ENCODE results near the gene SPSB2.
A peak's percentile ranks its signal among the peaks of the same experiment; 100 is the strongest.
"Not testable (repeated sequence)": the region's sequence is repeated elsewhere in the genome, so short reads cannot be mapped to it uniquely, and the experiment has no call there.

SPSB2 gene

GRCh38 chr12:6871052-6871957 lies 1.8 kb downstream of the SPSB2 start:
- Histone ChIP-seq H3K9me2 (replicated peaks; ENCODE audit: insufficient read depth, low read length) (no peaks in the 10 kb centered on the region), H3K27ac (ENCODE audit: low read length) (peak overlapping the region; percentile 33; the same call in 1 of the 2 replicates), H2AFZ (ENCODE audit: low read length) (no peak overlapping the region), H3K79me2 (ENCODE audit: low read length) (peaks cover 50% of the 10 kb centered on the region), H3K9ac (ENCODE audit: low read length) (no peak overlapping the region; the same call in 1 of the 2 replicates), H4K20me1 (ENCODE audit: insufficient read depth, low read length) (peaks cover 23% of the 10 kb centered on the region), H3K27me3 (replicated peaks; ENCODE audit: insufficient read depth, low read length) (no peaks in the 10 kb centered on the region), H3K9me3 (replicated peaks; ENCODE audit: insufficient read depth, low read length) (no peaks in the 10 kb centered on the region), H3K36me3 (replicated peaks; ENCODE audit: insufficient read depth, low read length) (peaks cover 4% of the 10 kb centered on the region), H3K4me1 (ENCODE audit: low read length) (peaks cover 36% of the 10 kb centered on the region), H3F3A (ENCODE audit: insufficient read depth, low read length) (peaks cover 49% of the 10 kb centered on the region), H3K4me3 (ENCODE audit: low read length) (no peak overlapping the region; the same call in 1 of the 2 replicates), H3K4me2 (ENCODE audit: low read depth, low read length) (peak overlapping the region; percentile 99; the same call in 1 of the 2 replicates)
- DNase-seq = peak; percentile 33
- TF ChIP-seq CTCF (IDR thresholded peaks at IDR 0.05; ENCODE audit: low read length) = no peak
- no peak for TF ChIP-seq EZH2phosphoT487 (IDR thresholded peaks at IDR 0.05; ENCODE audit: low read length)
- TF ChIP-seq EZH2 (optimal IDR thresholded peaks at IDR 0.05; ENCODE audit: low read depth, low read length) = no peak

GRCh38 chr12:6870304-6870703 lies 2.8 kb downstream of the SPSB2 start:
- H3K27ac ChIP-seq (ENCODE audit: low read length); H3K4me3 ChIP-seq (ENCODE audit: low read length); H3K9me2 ChIP-seq (replicated peaks; ENCODE audit: insufficient read depth, low read length); H3K4me2 ChIP-seq (ENCODE audit: low read depth, low read length); H3K27me3 ChIP-seq (replicated peaks; ENCODE audit: insufficient read depth, low read length); H3K36me3 ChIP-seq (replicated peaks; ENCODE audit: insufficient read depth, low read length); H2AFZ ChIP-seq (ENCODE audit: low read length); DNase-seq; H3K9ac ChIP-seq (ENCODE audit: low read length); H3K9me3 ChIP-seq (replicated peaks; ENCODE audit: insufficient read depth, low read length): not testable (repeated sequence)
- Histone ChIP-seq H3K79me2 (ENCODE audit: low read length) (peaks cover 50% of the 10 kb centered on the region), H4K20me1 (ENCODE audit: insufficient read depth, low read length) (peaks cover 23% of the 10 kb centered on the region), H3F3A (ENCODE audit: insufficient read depth, low read length) (peaks cover 49% of the 10 kb centered on the region), H3K4me1 (ENCODE audit: low read length) (peaks cover 36% of the 10 kb centered on the region)

- H4K20me1 ChIP-seq (ENCODE audit: insufficient read depth, low read length) = peaks cover 23% of the 10 kb centered on the region
- H3K4me3 ChIP-seq (ENCODE audit: low read length) = peak overlapping the region; percentile 92
- peak overlapping the region; percentile 21; the same call in 1 of the 2 replicates for H3K27ac ChIP-seq (ENCODE audit: low read length)
- H3K4me1 ChIP-seq (ENCODE audit: low read length) = peaks cover 36% of the 10 kb centered on the region
- H3K9me3 ChIP-seq (replicated peaks; ENCODE audit: insufficient read depth, low read length) = no peaks in the 10 kb centered on the region
- H3K79me2 ChIP-seq (ENCODE audit: low read length) = peaks cover 50% of the 10 kb centered on the region
- H2AFZ ChIP-seq (ENCODE audit: low read length) = no peak overlapping the region
- H3K27me3 ChIP-seq (replicated peaks; ENCODE audit: insufficient read depth, low read length) = no peaks in the 10 kb centered on the region
- H3K9ac ChIP-seq (ENCODE audit: low read length) = peak overlapping the region; percentile 99; the same call in 1 of the 2 replicates
- H3K9me2 ChIP-seq (replicated peaks; ENCODE audit: insufficient read depth, low read length) = no peaks in the 10 kb centered on the region
- H3F3A ChIP-seq (ENCODE audit: insufficient read depth, low read length) = peaks cover 49% of the 10 kb centered on the region
- H3K36me3 ChIP-seq (replicated peaks; ENCODE audit: insufficient read depth, low read length) = peaks cover 4% of the 10 kb centered on the region
- TF ChIP-seq EZH2phosphoT487 (IDR thresholded peaks at IDR 0.05; ENCODE audit: low read length) (no peak), EZH2 (optimal IDR thresholded peaks at IDR 0.05; ENCODE audit: low read depth, low read length) (no peak), CTCF (IDR thresholded peaks at IDR 0.05; ENCODE audit: low read length) (peak; percentile 83)
- peak overlapping the region; percentile 99 for H3K4me2 ChIP-seq (ENCODE audit: low read depth, low read length)
- DNase-seq = peak; percentile 81
Measured at GRCh38 chr12:6869049-6870021, 3.8 kb downstream of the SPSB2 start.
